GM23338 (cell line): Measurements from ENCODE around the gene CTDSP2. TPM values are rescaled to one million over a fixed set of nuclear protein-coding genes. Genes with fewer than 3 reads are reported as not detected.
A peak's percentile ranks its signal among the peaks of the same experiment; 100 is the strongest.

Source experiments
- ATAC-seq: fragments of 200-7000 bp; cut with Tn5 transposase; 3 replicates; pipeline ENCODE4 v1.9.1; 2020
- DNase-seq: peaks from one replicate; pipeline ENCODE4 v3.0.0-alpha.2; 2015; ENCODE audit warnings: low spot score
- H2AFZ ChIP-seq: fragments of 200-600 bp; sonication (generic); 2 replicates; pipeline ENCODE4 v1.8.0; 2016; ENCODE audit warnings: antibody characterized with exemption, mild to moderate bottlenecking, moderate library complexity
- H3F3A ChIP-seq: fragments of 200-600 bp; sonication (generic); replicated peaks from 2 replicates; pipeline ENCODE4 v1.8.0; 2017; ENCODE audit warnings: antibody characterized with exemption, mixed run types, low read depth
- H3K27ac ChIP-seq: fragments of 200-600 bp; sonication (generic); 2 replicates; pipeline ENCODE4 v1.6.1; 2016; ENCODE audit warnings: low read depth
- H3K27me3 ChIP-seq: fragments of 200-600 bp; sonication (generic); 2 replicates; pipeline ENCODE4 v1.8.0; 2016; ENCODE audit warnings: mild to moderate bottlenecking, mixed run types, moderate library complexity; ENCODE audit not compliant: insufficient read depth
- H3K36me3 ChIP-seq: fragments of 200-600 bp; sonication (generic); 2 replicates; pipeline ENCODE4 v1.8.0; 2016; ENCODE audit warnings: mild to moderate bottlenecking; ENCODE audit not compliant: insufficient read depth
- H3K4me1 ChIP-seq: fragments of 200-600 bp; sonication (generic); 2 replicates; pipeline ENCODE4 v1.8.0; 2016; ENCODE audit warnings: mild to moderate bottlenecking, moderate library complexity; ENCODE audit not compliant: insufficient read depth
- H3K4me2 ChIP-seq: fragments of 200-600 bp; sonication (generic); 2 replicates; pipeline ENCODE4 v1.7.1; 2017; ENCODE audit warnings: mixed run types
- H3K4me3 ChIP-seq: fragments of 200-600 bp; sonication (generic); 2 replicates; pipeline ENCODE4 v1.6.1; 2016; ENCODE audit warnings: mixed run types
- H3K79me2 ChIP-seq: fragments of 200-600 bp; sonication (generic); replicated peaks from 2 replicates; pipeline ENCODE4 v1.8.0; 2017; ENCODE audit warnings: mild to moderate bottlenecking; ENCODE audit not compliant: insufficient read depth
- H3K9me2 ChIP-seq: fragments of 200-600 bp; sonication (generic); 2 replicates; pipeline ENCODE4 v1.8.0; 2017; ENCODE audit not compliant: insufficient read depth
- H4K20me1 ChIP-seq: fragments of 200-600 bp; sonication (generic); replicated peaks from 2 replicates; pipeline ENCODE4 v1.8.0; 2017; ENCODE audit warnings: mild to moderate bottlenecking; ENCODE audit not compliant: insufficient read depth
- H3K27ac Mint-ChIP-seq: 2 replicates; pipeline ENCODE4 v1.8.0; 2020; ENCODE audit warnings: inconsistent platforms, mild to moderate bottlenecking, moderate library complexity, mixed read lengths
- H3K27me3 Mint-ChIP-seq: 3 replicates; pipeline ENCODE4 v1.8.0; 2022; ENCODE audit warnings: low read depth, mild to moderate bottlenecking, moderate library complexity, mixed read lengths, inconsistent platforms; ENCODE audit not compliant: insufficient read depth, poor library complexity
- H3K36me3 Mint-ChIP-seq: 3 replicates; pipeline ENCODE4 v1.8.0; 2021; ENCODE audit warnings: low read depth, mild to moderate bottlenecking, inconsistent platforms, moderate library complexity, mixed read lengths
- H3K4me1 Mint-ChIP-seq: 3 replicates; pipeline ENCODE4 v1.8.0; 2020; ENCODE audit warnings: mild to moderate bottlenecking, inconsistent platforms, mixed read lengths
- H3K4me3 Mint-ChIP-seq: 3 replicates; pipeline ENCODE4 v1.8.0; 2021; ENCODE audit warnings: moderate library complexity, mild to moderate bottlenecking, inconsistent platforms, mixed read lengths
- H3K9me3 Mint-ChIP-seq: 3 replicates; pipeline ENCODE4 v1.8.0; 2020; ENCODE audit warnings: moderate library complexity, mild to moderate bottlenecking, inconsistent platforms, mixed read lengths
- CREB1 ChIP-seq: fragments of 250-450 bp; sonication (Bioruptor Pico); IDR thresholded peaks from 2 replicates; pipeline ENCODE4 v1.5.0; 2020; ENCODE audit warnings: low read depth, mild to moderate bottlenecking, moderate library complexity
- ETS1 ChIP-seq: IDR thresholded peaks from 2 replicates; pipeline ENCODE4 v1.6.1; 2016; ENCODE audit warnings: antibody characterized with exemption
- EZH2 ChIP-seq: fragments of 200-600 bp; sonication (generic); IDR thresholded peaks from one replicate; pipeline ENCODE4 v1.8.0; 2017; ENCODE audit warnings: antibody characterized with exemption, mild to moderate bottlenecking, low read depth; ENCODE audit not compliant: unreplicated experiment
- EZH2phosphoT487 ChIP-seq: fragments of 200-600 bp; sonication (generic); IDR thresholded peaks from one replicate; pipeline ENCODE4 v1.8.1; 2018; ENCODE audit warnings: antibody characterized with exemption; ENCODE audit not compliant: unreplicated experiment
- JUNB ChIP-seq: IDR thresholded peaks from one replicate; pipeline ENCODE4 v1.6.1; 2016; ENCODE audit warnings: antibody characterized with exemption; ENCODE audit not compliant: unreplicated experiment
- NANOG ChIP-seq: IDR thresholded peaks from 2 replicates; pipeline ENCODE4 v1.6.1; 2016; ENCODE audit warnings: antibody characterized with exemption, borderline replicate concordance
- POLR2AphosphoS5 ChIP-seq: IDR thresholded peaks from 2 replicates; pipeline ENCODE4 v1.6.1; 2016; ENCODE audit warnings: antibody characterized with exemption, low read depth
- STAT1 ChIP-seq: IDR thresholded peaks from one replicate; pipeline ENCODE4 v1.6.1; 2016; ENCODE audit warnings: antibody characterized with exemption; ENCODE audit not compliant: unreplicated experiment
- ZNF114 ChIP-seq: fragments of 250-450 bp; sonication (Bioruptor Pico); IDR thresholded peaks from 2 replicates; pipeline ENCODE4 v1.5.0; 2020; ENCODE audit warnings: mild to moderate bottlenecking, moderate library complexity
- ZNF331 ChIP-seq: fragments of 250-450 bp; sonication (Bioruptor Pico); IDR thresholded peaks from 2 replicates; pipeline ENCODE4 v1.5.0; 2020; ENCODE audit warnings: low read depth, mild to moderate bottlenecking, moderate library complexity
- ZNF462 ChIP-seq: fragments of 250-450 bp; sonication (Bioruptor Pico); IDR thresholded peaks from 2 replicates; pipeline ENCODE4 v1.5.0; 2020; ENCODE audit warnings: mild to moderate bottlenecking, moderate library complexity
- polyA plus RNA-seq: library from polyadenylated mRNA; unstranded; fragments of >200 nt; fragmentation: Nextera tagmentation; extraction: Ambion mirVana; gene quantifications from 2 replicates; pipeline ENCODE4 v1.2.1, GENCODE V29; 2016
- total RNA-seq: library from RNA; depleted of rRNA; stranded (reverse); fragments of >200 nt; shearing (Covaris generic); gene quantifications from 2 replicates; pipeline ENCODE4 v1.2.3, GENCODE V29; 2014
- TF ChIP-seq, protein P1 (sequence below): IDR thresholded peaks from one replicate; pipeline ENCODE4 v1.6.1; 2018; ENCODE audit warnings: antibody characterized with exemption; ENCODE audit not compliant: unreplicated experiment
- TF ChIP-seq, protein P2 (sequence below), 2 experiments: fragments of 200-600 bp in 1 of 2; sonication (generic) in 1 of 2; conservative IDR thresholded peaks; 2 replicates each; pipeline versions ENCODE4 v1.5.1 to v1.6.1; 2016 to 2017; ENCODE audit warnings: antibody characterized with exemption in 2 of 2, low read depth in 2 of 2, mild to moderate bottlenecking in 2 of 2, moderate library complexity in 1 of 2

CTDSP2 gene
- total and polyA plus RNA-seq, 2 experiments from 2014 or later: 22.8 to 81.9 TPM

GRCh38 chr12:57888409-57889157, 42.1 kb upstream of the CTDSP2 start:
- peaks cover 4% of the 10 kb centered on the region; the same call in 2 of the 3 replicates for H3K36me3 Mint-ChIP-seq
- peak overlapping the region; percentile 30 for H3K4me3 ChIP-seq
- H3K36me3 ChIP-seq: no peaks in the 10 kb centered on the region
- 0 out of 2 replicates have a peak, but pooled peaks cover 2% of the 10 kb centered on the region for H3F3A ChIP-seq
- H3K79me2 ChIP-seq: no peaks in the 10 kb centered on the region
- peaks cover 26% of the 10 kb centered on the region for H3K4me1 Mint-ChIP-seq
- H3K27ac Mint-ChIP-seq: peak overlapping the region; percentile 58
- H3K9me2 ChIP-seq: no peaks in the 10 kb centered on the region
- peaks cover 7% of the 10 kb centered on the region for H3K27me3 Mint-ChIP-seq
- peaks cover 21% of the 10 kb centered on the region for H3K4me1 ChIP-seq
- no peaks in the 10 kb centered on the region for H4K20me1 ChIP-seq
- H3K4me2 ChIP-seq: peak overlapping the region; percentile 68
- H3K27ac ChIP-seq: no peak overlapping the region
- TF ChIP-seq EZH2phosphoT487 (no peak), NANOG (no peak), ZNF462 (CRISPR knock-in tag) (peak; percentile 33; the same call in 1 of the 2 replicates), ETS1 (0 out of 2 replicates have a peak, but pooled peaks have one; percentile 16), JUNB (no peak), ZNF331 (CRISPR knock-in tag) (no peak), POLR2AphosphoS5 (no peak), EZH2 (no peak), ZNF114 (CRISPR knock-in tag) (no peak), CREB1 (CRISPR knock-in tag) (no peak), STAT1 (no peak)
- TF ChIP-seq, protein P1, sequence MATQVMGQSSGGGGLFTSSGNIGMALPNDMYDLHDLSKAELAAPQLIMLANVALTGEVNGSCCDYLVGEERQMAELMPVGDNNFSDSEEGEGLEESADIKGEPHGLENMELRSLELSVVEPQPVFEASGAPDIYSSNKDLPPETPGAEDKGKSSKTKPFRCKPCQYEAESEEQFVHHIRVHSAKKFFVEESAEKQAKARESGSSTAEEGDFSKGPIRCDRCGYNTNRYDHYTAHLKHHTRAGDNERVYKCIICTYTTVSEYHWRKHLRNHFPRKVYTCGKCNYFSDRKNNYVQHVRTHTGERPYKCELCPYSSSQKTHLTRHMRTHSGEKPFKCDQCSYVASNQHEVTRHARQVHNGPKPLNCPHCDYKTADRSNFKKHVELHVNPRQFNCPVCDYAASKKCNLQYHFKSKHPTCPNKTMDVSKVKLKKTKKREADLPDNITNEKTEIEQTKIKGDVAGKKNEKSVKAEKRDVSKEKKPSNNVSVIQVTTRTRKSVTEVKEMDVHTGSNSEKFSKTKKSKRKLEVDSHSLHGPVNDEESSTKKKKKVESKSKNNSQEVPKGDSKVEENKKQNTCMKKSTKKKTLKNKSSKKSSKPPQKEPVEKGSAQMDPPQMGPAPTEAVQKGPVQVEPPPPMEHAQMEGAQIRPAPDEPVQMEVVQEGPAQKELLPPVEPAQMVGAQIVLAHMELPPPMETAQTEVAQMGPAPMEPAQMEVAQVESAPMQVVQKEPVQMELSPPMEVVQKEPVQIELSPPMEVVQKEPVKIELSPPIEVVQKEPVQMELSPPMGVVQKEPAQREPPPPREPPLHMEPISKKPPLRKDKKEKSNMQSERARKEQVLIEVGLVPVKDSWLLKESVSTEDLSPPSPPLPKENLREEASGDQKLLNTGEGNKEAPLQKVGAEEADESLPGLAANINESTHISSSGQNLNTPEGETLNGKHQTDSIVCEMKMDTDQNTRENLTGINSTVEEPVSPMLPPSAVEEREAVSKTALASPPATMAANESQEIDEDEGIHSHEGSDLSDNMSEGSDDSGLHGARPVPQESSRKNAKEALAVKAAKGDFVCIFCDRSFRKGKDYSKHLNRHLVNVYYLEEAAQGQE: no peak
- TF ChIP-seq, protein P2, sequence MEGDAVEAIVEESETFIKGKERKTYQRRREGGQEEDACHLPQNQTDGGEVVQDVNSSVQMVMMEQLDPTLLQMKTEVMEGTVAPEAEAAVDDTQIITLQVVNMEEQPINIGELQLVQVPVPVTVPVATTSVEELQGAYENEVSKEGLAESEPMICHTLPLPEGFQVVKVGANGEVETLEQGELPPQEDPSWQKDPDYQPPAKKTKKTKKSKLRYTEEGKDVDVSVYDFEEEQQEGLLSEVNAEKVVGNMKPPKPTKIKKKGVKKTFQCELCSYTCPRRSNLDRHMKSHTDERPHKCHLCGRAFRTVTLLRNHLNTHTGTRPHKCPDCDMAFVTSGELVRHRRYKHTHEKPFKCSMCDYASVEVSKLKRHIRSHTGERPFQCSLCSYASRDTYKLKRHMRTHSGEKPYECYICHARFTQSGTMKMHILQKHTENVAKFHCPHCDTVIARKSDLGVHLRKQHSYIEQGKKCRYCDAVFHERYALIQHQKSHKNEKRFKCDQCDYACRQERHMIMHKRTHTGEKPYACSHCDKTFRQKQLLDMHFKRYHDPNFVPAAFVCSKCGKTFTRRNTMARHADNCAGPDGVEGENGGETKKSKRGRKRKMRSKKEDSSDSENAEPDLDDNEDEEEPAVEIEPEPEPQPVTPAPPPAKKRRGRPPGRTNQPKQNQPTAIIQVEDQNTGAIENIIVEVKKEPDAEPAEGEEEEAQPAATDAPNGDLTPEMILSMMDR (conservative IDR thresholded peaks at IDR 0.05; ENCODE audit: low read depth in 2 of 2): no peak
- 0 out of 2 replicates have a peak, but pooled peaks cover 3% of the 10 kb centered on the region for H3K27me3 ChIP-seq
- ATAC-seq (peak; percentile 76), DNase-seq (peak; percentile 76)
- H2AFZ ChIP-seq: peak overlapping the region; percentile 99
- H3K9me3 Mint-ChIP-seq: peaks cover 7% of the 10 kb centered on the region; the same call in 2 of the 3 replicates
- peak overlapping the region; percentile 48 for H3K4me3 Mint-ChIP-seq
